ENCODE results near the gene SAMD15.
"Not testable (repeated sequence)": the region's sequence is repeated elsewhere in the genome, so short reads cannot be mapped to it uniquely, and the experiment has no call there.

Gene SAMD15

DNA sequence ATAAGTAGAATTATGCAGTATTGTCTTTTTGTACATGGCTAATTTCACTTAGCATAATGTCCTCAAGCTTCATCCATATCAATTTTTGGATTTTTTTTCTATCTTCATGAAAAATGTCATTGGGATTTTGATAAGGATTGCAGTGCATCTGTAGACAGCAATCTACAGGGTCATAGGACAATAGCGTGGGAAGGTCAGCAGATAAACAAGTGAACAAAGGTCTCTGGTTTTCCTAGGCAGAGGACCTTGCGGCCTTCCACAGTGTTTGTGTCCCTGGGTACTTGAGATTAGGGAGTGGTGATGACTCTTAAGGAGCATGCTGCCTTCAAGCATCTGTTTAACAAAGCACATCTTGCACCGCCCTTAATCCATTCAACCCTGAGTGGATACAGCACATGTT, 38.9 kb downstream of the SAMD15 start:
- H3K9me3 ChIP-seq (ENCODE audit: insufficient read depth, low read depth, low read length): peaks cover 13% of the 10 kb centered on the region
- H3K36me3 ChIP-seq (ENCODE audit: insufficient read depth, low read length); H3K4me1 ChIP-seq (ENCODE audit: insufficient read depth, low read length); H3K27ac ChIP-seq (ENCODE audit: low read depth, low read length); H3K4me3 ChIP-seq (ENCODE audit: low read length); H3K9ac ChIP-seq (ENCODE audit: low read depth, low read length); H3K27me3 ChIP-seq (ENCODE audit: insufficient read depth, low read length): not testable (repeated sequence)
- 76% methylated on average over 1 of the region's 3 CpGs for WGBS

DNA sequence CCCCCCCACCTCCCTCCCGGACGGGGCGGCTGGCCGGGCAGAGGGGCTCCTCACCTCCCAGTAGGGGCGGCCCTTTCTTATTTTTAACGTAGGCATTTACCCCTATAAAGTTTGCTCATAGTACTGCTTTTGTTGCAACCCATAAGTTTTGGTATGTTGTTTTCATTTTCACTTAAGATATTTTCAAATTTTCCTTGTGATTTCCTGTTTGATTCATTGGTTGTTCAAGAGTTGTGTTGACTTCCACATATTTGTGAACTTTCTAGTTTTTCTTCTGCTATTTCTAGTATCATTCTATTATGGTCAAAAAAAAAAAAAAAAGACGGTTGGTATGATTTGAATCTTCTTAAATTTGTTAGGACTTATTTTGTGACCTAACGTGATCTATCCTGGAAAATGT, 39.7 kb downstream of the SAMD15 start:
- WGBS: 96% methylated on average over 8 of the region's 8 CpGs
- Histone ChIP-seq H3K36me3 (ENCODE audit: insufficient read depth, low read length) (peaks cover 3% of the 10 kb centered on the region; the same call in 1 of the 2 replicates), H3K4me3 (ENCODE audit: low read length) (no peak overlapping the region), H3K9me3 (ENCODE audit: insufficient read depth, low read depth, low read length) (peaks cover 13% of the 10 kb centered on the region), H3K27me3 (ENCODE audit: insufficient read depth, low read length) (no peaks in the 10 kb centered on the region), H3K27ac (ENCODE audit: low read depth, low read length) (no peak overlapping the region), H3K4me1 (ENCODE audit: insufficient read depth, low read length) (no peaks in the 10 kb centered on the region), H3K9ac (ENCODE audit: low read depth, low read length) (no peak overlapping the region)

DNA sequence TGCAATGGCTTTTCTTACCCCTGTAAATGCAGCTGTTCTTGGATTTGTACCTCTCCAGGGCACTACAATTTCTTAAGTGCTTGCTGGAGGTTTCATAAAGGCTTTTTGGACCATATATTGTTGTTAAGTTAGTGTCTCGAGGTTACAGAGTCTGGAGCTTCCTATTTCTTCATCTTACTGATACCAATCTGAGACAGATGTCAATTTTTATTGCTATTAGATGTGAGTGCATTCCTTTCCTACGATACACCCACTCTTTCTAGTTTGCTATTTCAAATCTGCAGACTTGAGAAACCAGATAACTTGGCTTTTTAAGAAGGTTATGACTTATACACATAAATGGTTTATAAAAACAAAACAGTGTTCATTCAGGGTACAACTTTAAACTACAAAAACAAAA, 44.0 kb downstream of the SAMD15 start:
- no peaks in the 10 kb centered on the region for H3K27me3 ChIP-seq (ENCODE audit: insufficient read depth, low read length)
- H3K9me3 ChIP-seq (ENCODE audit: insufficient read depth, low read depth, low read length): peaks cover 13% of the 10 kb centered on the region
- H3K4me1 ChIP-seq (ENCODE audit: insufficient read depth, low read length): 0 out of 2 replicates have a peak, but pooled peaks cover 10% of the 10 kb centered on the region
- H3K9ac ChIP-seq (ENCODE audit: low read depth, low read length): no peak overlapping the region
- WGBS: no CpG with 5 or more reads among the region's 2 CpGs
- no peak overlapping the region for H3K27ac ChIP-seq (ENCODE audit: low read depth, low read length)
- no peak overlapping the region for H3K4me3 ChIP-seq (ENCODE audit: low read length)
- peaks cover 29% of the 10 kb centered on the region for H3K36me3 ChIP-seq (ENCODE audit: insufficient read depth, low read length)

GRCh38 chr14:77423423-77423822, 46.2 kb downstream of the SAMD15 start, which contains the start of gene NOXRED1:
TSS of gene NOXRED1 (minus strand) at chr14:77423523. CDS start at chr14:77422889, 634 bp downstream.
- Histone ChIP-seq H3K9ac (ENCODE audit: low read depth, low read length) (no peak within 1 kb of the TSS), H3K36me3 (ENCODE audit: insufficient read depth, low read length) (peaks cover 51% of the 10 kb centered on the region), H3K4me3 (ENCODE audit: low read length) (no peak within 1 kb of the TSS), H3K4me1 (ENCODE audit: insufficient read depth, low read length) (0 out of 2 replicates have a peak, but pooled peaks cover 10% of the 10 kb centered on the region), H3K27ac (ENCODE audit: low read depth, low read length) (no peak within 1 kb of the TSS), H3K9me3 (ENCODE audit: insufficient read depth, low read depth, low read length) (peaks cover 8% of the 10 kb centered on the region), H3K27me3 (ENCODE audit: insufficient read depth, low read length) (no peaks in the 10 kb centered on the region)
- 91% methylated on average over 1 of the region's 1 CpG for WGBS

GRCh38 chr14:77424862-77425261, 47.7 kb downstream of the SAMD15 start:
- Histone ChIP-seq H3K36me3 (ENCODE audit: insufficient read depth, low read length) (peaks cover 66% of the 10 kb centered on the region), H3K27ac (ENCODE audit: low read depth, low read length) (no peak overlapping the region), H3K9ac (ENCODE audit: low read depth, low read length) (no peak overlapping the region), H3K9me3 (ENCODE audit: insufficient read depth, low read depth, low read length) (no peaks in the 10 kb centered on the region), H3K4me1 (ENCODE audit: insufficient read depth, low read length) (0 out of 2 replicates have a peak, but pooled peaks cover 10% of the 10 kb centered on the region), H3K4me3 (ENCODE audit: low read length) (no peak overlapping the region), H3K27me3 (ENCODE audit: insufficient read depth, low read length) (no peaks in the 10 kb centered on the region)
- WGBS: 78% methylated on average over 3 of the region's 3 CpGs

DNA sequence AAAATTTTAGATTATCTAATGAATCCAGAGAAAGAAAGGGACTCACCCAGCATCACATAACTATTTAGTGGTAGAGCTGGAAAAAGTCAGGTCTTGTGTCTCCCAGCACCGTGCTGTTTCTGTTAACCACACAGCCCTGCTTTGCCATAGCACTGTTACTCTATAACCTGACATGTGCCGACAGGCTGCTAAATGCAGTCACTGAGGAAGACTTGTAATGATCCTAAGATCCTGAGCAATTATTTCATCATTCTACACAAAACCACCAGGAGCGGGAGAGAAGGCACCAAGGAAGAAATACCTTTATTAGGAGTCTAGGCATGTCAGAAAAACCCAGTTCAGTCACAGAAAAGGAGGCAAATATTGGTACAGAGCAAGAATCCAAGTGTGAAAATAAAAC, 49.2 kb downstream of the SAMD15 start:
- no peak overlapping the region for H3K27ac ChIP-seq (ENCODE audit: low read depth, low read length)
- H3K36me3 ChIP-seq (ENCODE audit: insufficient read depth, low read length): peaks cover 67% of the 10 kb centered on the region
- 97% methylated on average over 3 of the region's 3 CpGs for WGBS

GRCh38 chr14:77436042-77436441, 58.9 kb downstream of the SAMD15 start:
- H3K27ac ChIP-seq (ENCODE audit: low read depth, low read length): no peak overlapping the region
- H3K27me3 ChIP-seq (ENCODE audit: insufficient read depth, low read length): no peaks in the 10 kb centered on the region
- H3K9ac ChIP-seq (ENCODE audit: low read depth, low read length): no peak overlapping the region
- H3K4me1 ChIP-seq (ENCODE audit: insufficient read depth, low read length): no peaks in the 10 kb centered on the region
- H3K36me3 ChIP-seq (ENCODE audit: insufficient read depth, low read length): peaks cover 74% of the 10 kb centered on the region
- no peaks in the 10 kb centered on the region for H3K9me3 ChIP-seq (ENCODE audit: insufficient read depth, low read depth, low read length)
- 98% methylated on average over 3 of the region's 3 CpGs for WGBS
- H3K4me3 ChIP-seq (ENCODE audit: low read length): no peak overlapping the region

More for the DNA sequence above, 49.2 kb downstream of the SAMD15 start:
- Histone ChIP-seq H3K9me3 (ENCODE audit: insufficient read depth, low read depth, low read length) (no peaks in the 10 kb centered on the region), H3K4me3 (ENCODE audit: low read length) (no peak overlapping the region), H3K9ac (ENCODE audit: low read depth, low read length) (no peak overlapping the region), H3K4me1 (ENCODE audit: insufficient read depth, low read length) (0 out of 2 replicates have a peak, but pooled peaks cover 10% of the 10 kb centered on the region), H3K27me3 (ENCODE audit: insufficient read depth, low read length) (no peaks in the 10 kb centered on the region)

DNA sequence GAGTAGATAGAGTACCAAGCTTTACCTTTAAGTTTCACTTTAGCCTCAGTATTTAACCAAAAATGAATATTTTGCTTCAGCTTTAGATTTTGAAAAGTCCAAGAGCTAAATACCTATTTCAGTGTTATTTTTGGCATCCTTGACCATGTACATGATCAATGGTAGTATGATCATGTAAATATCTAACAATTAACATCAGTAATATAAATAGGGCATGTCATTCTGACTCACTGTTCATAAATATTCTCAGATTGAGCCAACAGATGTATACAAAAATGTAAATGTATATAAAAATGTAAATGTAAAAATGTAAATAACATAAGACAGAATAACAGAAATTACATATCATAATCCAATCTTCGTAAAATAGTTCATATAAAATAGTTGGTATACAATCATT, 61.4 kb downstream of the SAMD15 start:
- Histone ChIP-seq H3K36me3 (ENCODE audit: insufficient read depth, low read length) (peaks cover 82% of the 10 kb centered on the region), H3K9me3 (ENCODE audit: insufficient read depth, low read depth, low read length) (no peaks in the 10 kb centered on the region), H3K4me3 (ENCODE audit: low read length) (no peak overlapping the region), H3K9ac (ENCODE audit: low read depth, low read length) (no peak overlapping the region), H3K4me1 (ENCODE audit: insufficient read depth, low read length) (no peaks in the 10 kb centered on the region), H3K27me3 (ENCODE audit: insufficient read depth, low read length) (no peaks in the 10 kb centered on the region), H3K27ac (ENCODE audit: low read depth, low read length) (no peak overlapping the region)
- no CpG with 5 or more reads among the region's 1 CpG for WGBS

DNA sequence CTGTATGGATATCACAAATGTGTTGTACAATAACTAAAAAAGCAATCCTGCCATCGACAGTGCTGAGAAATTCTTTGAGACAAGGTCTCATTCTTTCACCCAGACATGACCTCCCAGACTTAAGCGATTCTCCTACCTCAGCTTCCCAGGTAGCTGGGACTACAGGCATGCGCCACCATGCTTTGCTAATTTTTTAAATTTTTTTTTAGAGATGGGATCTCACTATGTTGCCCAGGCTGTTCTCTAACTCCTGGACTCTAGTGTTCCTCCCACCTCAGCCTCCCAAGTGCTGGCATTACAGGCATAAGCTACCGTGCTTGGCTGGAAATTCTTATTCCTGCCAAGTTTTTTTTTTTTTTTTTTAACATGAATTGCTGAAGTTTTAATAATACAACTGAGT, 62.7 kb downstream of the SAMD15 start:
- H3K36me3 ChIP-seq (ENCODE audit: insufficient read depth, low read length): peaks cover 80% of the 10 kb centered on the region
- 91% methylated on average over 4 of the region's 4 CpGs for WGBS

More for the DNA sequence above, 62.7 kb downstream of the SAMD15 start:
- H3K9me3 ChIP-seq (ENCODE audit: insufficient read depth, low read depth, low read length): no peaks in the 10 kb centered on the region
- H3K27me3 ChIP-seq (ENCODE audit: insufficient read depth, low read length): no peaks in the 10 kb centered on the region
- no peak overlapping the region for H3K4me3 ChIP-seq (ENCODE audit: low read length)
- H3K4me1 ChIP-seq (ENCODE audit: insufficient read depth, low read length): no peaks in the 10 kb centered on the region
- no peak overlapping the region for H3K9ac ChIP-seq (ENCODE audit: low read depth, low read length)
- no peak overlapping the region for H3K27ac ChIP-seq (ENCODE audit: low read depth, low read length)
